Activated CD8-positive, alpha-beta T cell treated with anti-CD3 and anti-CD28 coated beads for 36 hours (primary cell): ENCODE results near the gene ADCY7. TPM values are rescaled to one million over a fixed set of nuclear protein-coding genes. Genes with fewer than 3 reads are reported as not detected.

ENCODE experiments used
- ATAC-seq: fragments of 200-7000 bp; cut with Tn5 transposase; one replicate; pipeline ENCODE4 v1.10.0; 2021; ENCODE audit warnings: mild to moderate bottlenecking, moderate library complexity
- CTCF ChIA-PET: fragments of 350-600 bp; sonication (Branson Sonifier 250); formaldehyde crosslinking; loops from one replicate; lab custom pipeline; 2021; ENCODE audit warnings: antibody characterized with exemption; lab: Charles Lee
- POLR2A ChIA-PET: fragments of 350-600 bp; sonication (Branson Sonifier 250); formaldehyde crosslinking; loops from one replicate; lab custom pipeline; 2021; ENCODE audit warnings: antibody characterized with exemption; lab: Charles Lee
- DNase-seq: peaks from one replicate; pipeline ENCODE4 v3.0.0-alpha.2; 2020
- H3K27ac Mint-ChIP-seq: one replicate; pipeline ENCODE4 v1.8.0; 2021; ENCODE audit warnings: mild to moderate bottlenecking, mixed read lengths
- H3K27me3 Mint-ChIP-seq: one replicate; pipeline ENCODE4 v1.8.0; 2021; ENCODE audit warnings: mixed read lengths
- H3K36me3 Mint-ChIP-seq: one replicate; pipeline ENCODE4 v1.8.0; 2021; ENCODE audit warnings: low read depth, mixed read lengths
- H3K4me1 Mint-ChIP-seq: one replicate; pipeline ENCODE4 v1.8.0; 2021; ENCODE audit warnings: low read depth, mixed read lengths
- H3K4me3 Mint-ChIP-seq: one replicate; pipeline ENCODE4 v1.8.0; 2021; ENCODE audit warnings: mild to moderate bottlenecking, moderate library complexity, mixed read lengths
- H3K9me3 Mint-ChIP-seq: one replicate; pipeline ENCODE4 v1.8.0; 2021; ENCODE audit warnings: mixed read lengths
- CTCF ChIP-seq: fragments of 200-600 bp; IDR thresholded peaks from one replicate; pipeline ENCODE4 v1.8.0; 2022; ENCODE audit warnings: antibody characterized with exemption, mild to moderate bottlenecking
- intact Hi-C: fragments of 100-400 bp; cut with micrococcal nuclease; formaldehyde crosslinking; loops from one replicate; pipeline ENCODE4 v1.10.0; 2022
- total RNA-seq, 2 experiments: library from RNA; stranded (reverse); gene quantifications; one replicate each; pipeline ENCODE4 v1.2.3, GENCODE V29; 2021

ADCY7 gene
- total RNA-seq, 2 experiments from 2014 or later: 89.9 to 92.1 TPM

GRCh38 chr16:50293041-50293783 lies 26.9 kb downstream of the ADCY7 start:
- intact Hi-C loops: no loop called here
- Mint-ChIP-seq H3K36me3 (peaks cover 30% of the 10 kb centered on the region), H3K27me3 (no peaks in the 10 kb centered on the region), H3K4me3 (no peak overlapping the region), H3K9me3 (no peaks in the 10 kb centered on the region), H3K4me1 (peaks cover 14% of the 10 kb centered on the region), H3K27ac (no peak overlapping the region)
- ChIA-PET POLR2A (interaction anchor here (1.1 kb wide), 1 partner anchor 40 kb away, joined by 3 read pairs; no protein-coding TSS in a partner anchor), CTCF (no interaction called here)
- ATAC-seq (no peak), DNase-seq (no peak)
- no peak for TF ChIP-seq CTCF

- Mint-ChIP-seq H3K4me3 (no peak overlapping the region), H3K36me3 (peaks cover 23% of the 10 kb centered on the region), H3K27ac (no peak overlapping the region), H3K4me1 (peaks cover 7% of the 10 kb centered on the region), H3K9me3 (no peaks in the 10 kb centered on the region), H3K27me3 (no peaks in the 10 kb centered on the region)
- POLR2A ChIA-PET: no interaction called here
- no peak for DNase-seq
- TF ChIP-seq CTCF: no peak
- CTCF ChIA-PET: no interaction called here
- ATAC-seq: no peak
- intact Hi-C loops: no loop called here
Observed at GRCh38 chr16:50293994-50294855, 27.9 kb downstream of the ADCY7 start.

- ATAC-seq: no peak
- ChIA-PET CTCF (interaction anchor here (1.2 kb wide), 1 partner anchor 9 kb away, joined by 3 read pairs; no protein-coding TSS in a partner anchor), POLR2A (no interaction called here)
- Mint-ChIP-seq H3K27me3 (no peaks in the 10 kb centered on the region), H3K4me1 (peaks cover 6% of the 10 kb centered on the region), H3K27ac (no peak overlapping the region), H3K4me3 (no peak overlapping the region), H3K9me3 (no peaks in the 10 kb centered on the region), H3K36me3 (peaks cover 23% of the 10 kb centered on the region)
- no peak for TF ChIP-seq CTCF
- intact Hi-C loops: no loop called here
- no peak for DNase-seq
Observed at GRCh38 chr16:50294955-50295354, 28.6 kb downstream of the ADCY7 start.

GRCh38 chr16:50295541-50296132 lies 29.3 kb downstream of the ADCY7 start:
- no peak overlapping the region for H3K4me3 Mint-ChIP-seq

More at GRCh38 chr16:50295541-50296132, 29.3 kb downstream of the ADCY7 start:
- Mint-ChIP-seq H3K36me3 (peaks cover 24% of the 10 kb centered on the region), H3K4me1 (peaks cover 5% of the 10 kb centered on the region), H3K9me3 (no peaks in the 10 kb centered on the region), H3K27me3 (no peaks in the 10 kb centered on the region), H3K27ac (peak overlapping the region; percentile 42)
- intact Hi-C loops: no loop called here
- no peak for TF ChIP-seq CTCF
- ATAC-seq (no peak), DNase-seq (no peak)
- ChIA-PET CTCF (interaction anchor here (1.2 to 1.4 kb wide), 2 partner anchors 10 to 32 kb away, joined by 3 read pairs; no protein-coding TSS in a partner anchor), POLR2A (interaction anchor here (1.6 to 2.5 kb wide), 2 partner anchors 10 to 12 kb away, joined by 3 to 6 read pairs; no protein-coding TSS in a partner anchor)
